GM23338 (cell line): ENCODE results near the gene MYRF. TPM values are rescaled to one million over a fixed set of nuclear protein-coding genes. Genes with fewer than 3 reads are reported as not detected.

Experiments used
- ATAC-seq: fragments of 200-7000 bp; cut with Tn5 transposase; 3 replicates; pipeline ENCODE4 v1.9.1; 2020
- DNase-seq: peaks from one replicate; pipeline ENCODE4 v3.0.0-alpha.2; 2015; ENCODE audit warnings: low spot score
- H2AFZ ChIP-seq: fragments of 200-600 bp; sonication (generic); 2 replicates; pipeline ENCODE4 v1.8.0; 2016; ENCODE audit warnings: antibody characterized with exemption, mild to moderate bottlenecking, moderate library complexity
- H3F3A ChIP-seq: fragments of 200-600 bp; sonication (generic); replicated peaks from 2 replicates; pipeline ENCODE4 v1.8.0; 2017; ENCODE audit warnings: antibody characterized with exemption, mixed run types, low read depth
- H3K27ac ChIP-seq: fragments of 200-600 bp; sonication (generic); 2 replicates; pipeline ENCODE4 v1.6.1; 2016; ENCODE audit warnings: low read depth
- H3K27me3 ChIP-seq: fragments of 200-600 bp; sonication (generic); 2 replicates; pipeline ENCODE4 v1.8.0; 2016; ENCODE audit warnings: mild to moderate bottlenecking, mixed run types, moderate library complexity; ENCODE audit not compliant: insufficient read depth
- H3K36me3 ChIP-seq: fragments of 200-600 bp; sonication (generic); 2 replicates; pipeline ENCODE4 v1.8.0; 2016; ENCODE audit warnings: mild to moderate bottlenecking; ENCODE audit not compliant: insufficient read depth
- H3K4me1 ChIP-seq: fragments of 200-600 bp; sonication (generic); 2 replicates; pipeline ENCODE4 v1.8.0; 2016; ENCODE audit warnings: mild to moderate bottlenecking, moderate library complexity; ENCODE audit not compliant: insufficient read depth
- H3K4me2 ChIP-seq: fragments of 200-600 bp; sonication (generic); 2 replicates; pipeline ENCODE4 v1.7.1; 2017; ENCODE audit warnings: mixed run types
- H3K4me3 ChIP-seq: fragments of 200-600 bp; sonication (generic); 2 replicates; pipeline ENCODE4 v1.6.1; 2016; ENCODE audit warnings: mixed run types
- H3K79me2 ChIP-seq: fragments of 200-600 bp; sonication (generic); replicated peaks from 2 replicates; pipeline ENCODE4 v1.8.0; 2017; ENCODE audit warnings: mild to moderate bottlenecking; ENCODE audit not compliant: insufficient read depth
- H3K9me2 ChIP-seq: fragments of 200-600 bp; sonication (generic); 2 replicates; pipeline ENCODE4 v1.8.0; 2017; ENCODE audit not compliant: insufficient read depth
- H4K20me1 ChIP-seq: fragments of 200-600 bp; sonication (generic); replicated peaks from 2 replicates; pipeline ENCODE4 v1.8.0; 2017; ENCODE audit warnings: mild to moderate bottlenecking; ENCODE audit not compliant: insufficient read depth
- H3K27ac Mint-ChIP-seq: 2 replicates; pipeline ENCODE4 v1.8.0; 2020; ENCODE audit warnings: inconsistent platforms, mild to moderate bottlenecking, moderate library complexity, mixed read lengths
- H3K27me3 Mint-ChIP-seq: 3 replicates; pipeline ENCODE4 v1.8.0; 2022; ENCODE audit warnings: low read depth, mild to moderate bottlenecking, moderate library complexity, mixed read lengths, inconsistent platforms; ENCODE audit not compliant: insufficient read depth, poor library complexity
- H3K36me3 Mint-ChIP-seq: 3 replicates; pipeline ENCODE4 v1.8.0; 2021; ENCODE audit warnings: low read depth, mild to moderate bottlenecking, inconsistent platforms, moderate library complexity, mixed read lengths
- H3K4me1 Mint-ChIP-seq: 3 replicates; pipeline ENCODE4 v1.8.0; 2020; ENCODE audit warnings: mild to moderate bottlenecking, inconsistent platforms, mixed read lengths
- H3K4me3 Mint-ChIP-seq: 3 replicates; pipeline ENCODE4 v1.8.0; 2021; ENCODE audit warnings: moderate library complexity, mild to moderate bottlenecking, inconsistent platforms, mixed read lengths
- H3K9me3 Mint-ChIP-seq: 3 replicates; pipeline ENCODE4 v1.8.0; 2020; ENCODE audit warnings: moderate library complexity, mild to moderate bottlenecking, inconsistent platforms, mixed read lengths
- CREB1 ChIP-seq: fragments of 250-450 bp; sonication (Bioruptor Pico); IDR thresholded peaks from 2 replicates; pipeline ENCODE4 v1.5.0; 2020; ENCODE audit warnings: low read depth, mild to moderate bottlenecking, moderate library complexity
- ETS1 ChIP-seq: IDR thresholded peaks from 2 replicates; pipeline ENCODE4 v1.6.1; 2016; ENCODE audit warnings: antibody characterized with exemption
- EZH2 ChIP-seq: fragments of 200-600 bp; sonication (generic); IDR thresholded peaks from one replicate; pipeline ENCODE4 v1.8.0; 2017; ENCODE audit warnings: antibody characterized with exemption, mild to moderate bottlenecking, low read depth; ENCODE audit not compliant: unreplicated experiment
- EZH2phosphoT487 ChIP-seq: fragments of 200-600 bp; sonication (generic); IDR thresholded peaks from one replicate; pipeline ENCODE4 v1.8.1; 2018; ENCODE audit warnings: antibody characterized with exemption; ENCODE audit not compliant: unreplicated experiment
- POLR2AphosphoS5 ChIP-seq: IDR thresholded peaks from 2 replicates; pipeline ENCODE4 v1.6.1; 2016; ENCODE audit warnings: antibody characterized with exemption, low read depth
- STAT1 ChIP-seq: IDR thresholded peaks from one replicate; pipeline ENCODE4 v1.6.1; 2016; ENCODE audit warnings: antibody characterized with exemption; ENCODE audit not compliant: unreplicated experiment
- ZNF114 ChIP-seq: fragments of 250-450 bp; sonication (Bioruptor Pico); IDR thresholded peaks from 2 replicates; pipeline ENCODE4 v1.5.0; 2020; ENCODE audit warnings: mild to moderate bottlenecking, moderate library complexity
- ZNF462 ChIP-seq: fragments of 250-450 bp; sonication (Bioruptor Pico); IDR thresholded peaks from 2 replicates; pipeline ENCODE4 v1.5.0; 2020; ENCODE audit warnings: mild to moderate bottlenecking, moderate library complexity
- polyA plus RNA-seq: library from polyadenylated mRNA; unstranded; fragments of >200 nt; fragmentation: Nextera tagmentation; extraction: Ambion mirVana; gene quantifications from 2 replicates; pipeline ENCODE4 v1.2.1, GENCODE V29; 2016
- total RNA-seq: library from RNA; depleted of rRNA; stranded (reverse); fragments of >200 nt; shearing (Covaris generic); gene quantifications from 2 replicates; pipeline ENCODE4 v1.2.3, GENCODE V29; 2014

MYRF gene
- total and polyA plus RNA-seq, 2 experiments from 2014 or later, result 1.9 to 5.5 TPM

DNA sequence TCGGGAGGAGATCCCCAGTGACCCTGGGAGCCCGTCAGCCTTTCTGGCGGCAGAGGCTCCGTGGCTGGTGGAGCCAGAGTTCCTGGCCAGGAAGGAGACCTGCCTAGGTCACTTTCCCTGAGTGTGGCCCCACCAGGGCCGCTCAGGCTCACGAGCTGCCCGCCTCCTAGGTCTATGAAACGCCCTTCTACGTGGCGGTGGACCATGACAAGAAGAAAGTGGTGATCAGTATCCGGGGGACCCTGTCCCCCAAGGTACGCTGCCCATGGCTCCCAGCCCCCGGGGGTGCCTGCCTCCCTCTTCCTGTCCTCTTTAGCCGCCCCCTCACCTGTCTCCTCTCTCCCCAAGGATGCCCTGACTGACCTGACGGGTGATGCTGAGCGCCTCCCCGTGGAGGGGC lies 17.0 kb upstream of the MYRF start:
- no peak for TF ChIP-seq ETS1
- Histone ChIP-seq H3K4me3 (no peak overlapping the region), H3K79me2 (no peaks in the 10 kb centered on the region), H2AFZ (no peak overlapping the region), H3K36me3 (no peaks in the 10 kb centered on the region), H3K9me2 (no peaks in the 10 kb centered on the region), H3F3A (no peaks in the 10 kb centered on the region), H3K4me2 (no peak overlapping the region), H3K27me3 (no peaks in the 10 kb centered on the region), H3K4me1 (no peaks in the 10 kb centered on the region), H4K20me1 (no peaks in the 10 kb centered on the region), H3K27ac (no peak overlapping the region)
- DNase-seq (no peak), ATAC-seq (no peak)
- H3K4me1 Mint-ChIP-seq, result no peaks in the 10 kb centered on the region; the same call in 2 of the 3 replicates
- peaks cover 4% of the 10 kb centered on the region; the same call in 1 of the 3 replicates for H3K36me3 Mint-ChIP-seq
- H3K9me3 Mint-ChIP-seq, result no peaks in the 10 kb centered on the region
- no peak overlapping the region for H3K27ac Mint-ChIP-seq
- peaks cover 10% of the 10 kb centered on the region for H3K27me3 Mint-ChIP-seq
- H3K4me3 Mint-ChIP-seq, result no peak overlapping the region

- H3K27ac Mint-ChIP-seq, result no peak overlapping the region
- no peak for ATAC-seq
- peaks cover 11% of the 10 kb centered on the region for H3K27me3 Mint-ChIP-seq
These were observed 16.1 kb upstream of the MYRF start for GRCh38 chr11:61736310-61736709.

More at GRCh38 chr11:61736310-61736709, 16.1 kb upstream of the MYRF start:
- H3K27ac ChIP-seq, result no peak overlapping the region
- no peaks in the 10 kb centered on the region for H4K20me1 ChIP-seq
- H3K4me1 ChIP-seq, result no peaks in the 10 kb centered on the region
- H3K79me2 ChIP-seq, result no peaks in the 10 kb centered on the region
- no peak overlapping the region for H3K4me3 ChIP-seq
- H3K4me1 Mint-ChIP-seq, result no peaks in the 10 kb centered on the region; the same call in 2 of the 3 replicates
- H3K36me3 Mint-ChIP-seq, result peaks cover 4% of the 10 kb centered on the region; the same call in 1 of the 3 replicates
- H3K36me3 ChIP-seq, result no peaks in the 10 kb centered on the region
- no peak for TF ChIP-seq CREB1 (CRISPR knock-in tag)
- TF ChIP-seq STAT1, result no peak
- no peak for TF ChIP-seq EZH2
- TF ChIP-seq ZNF462, result no peak
- no peak for TF ChIP-seq ETS1
- no peak for TF ChIP-seq POLR2AphosphoS5
- TF ChIP-seq ZNF114 (CRISPR knock-in tag), result no peak
- TF ChIP-seq EZH2phosphoT487, result no peak
- DNase-seq, result no peak
- no peaks in the 10 kb centered on the region for H3K9me3 Mint-ChIP-seq
- no peak overlapping the region for H3K4me2 ChIP-seq
- no peaks in the 10 kb centered on the region for H3F3A ChIP-seq
- no peak overlapping the region for H3K4me3 Mint-ChIP-seq
- no peak overlapping the region for H2AFZ ChIP-seq
- H3K9me2 ChIP-seq, result no peaks in the 10 kb centered on the region
- no peaks in the 10 kb centered on the region for H3K27me3 ChIP-seq
